Adipocyte (in vitro differentiated cells): ENCODE data around the gene MYO5B.

Experiments
- DNase-seq: peaks from one replicate; pipeline ENCODE4 v3.0.0-alpha.2; 2015; ENCODE audit warnings: low read depth
- H3K27me3 ChIP-seq: replicated peaks from 2 replicates; pipeline ENCODE4 v1.7.0; 2013; ENCODE audit warnings: mild to moderate bottlenecking, low read length, moderate library complexity; ENCODE audit not compliant: control insufficient read depth, insufficient read depth
- H3K36me3 ChIP-seq: 2 replicates; pipeline ENCODE4 v1.7.0; 2013; ENCODE audit warnings: low read length, mild to moderate bottlenecking, moderate library complexity; ENCODE audit not compliant: control insufficient read depth, insufficient read depth, severe bottlenecking
- H3K4me1 ChIP-seq: 2 replicates; pipeline ENCODE4 v1.7.0; 2013; ENCODE audit warnings: mild to moderate bottlenecking, low read length, moderate library complexity; ENCODE audit not compliant: control insufficient read depth, insufficient read depth
- H3K4me3 ChIP-seq: 2 replicates; pipeline ENCODE4 v1.7.0; 2013; ENCODE audit warnings: mild to moderate bottlenecking, low read length, moderate library complexity
- H3K9ac ChIP-seq: 2 replicates; pipeline ENCODE4 v1.7.0; 2013; ENCODE audit warnings: mild to moderate bottlenecking, low read length, moderate library complexity
- H3K9me3 ChIP-seq: 2 replicates; pipeline ENCODE4 v1.7.0; 2013; ENCODE audit warnings: mild to moderate bottlenecking, low read length, moderate library complexity; ENCODE audit not compliant: control insufficient read depth

The MYO5B gene

DNA sequence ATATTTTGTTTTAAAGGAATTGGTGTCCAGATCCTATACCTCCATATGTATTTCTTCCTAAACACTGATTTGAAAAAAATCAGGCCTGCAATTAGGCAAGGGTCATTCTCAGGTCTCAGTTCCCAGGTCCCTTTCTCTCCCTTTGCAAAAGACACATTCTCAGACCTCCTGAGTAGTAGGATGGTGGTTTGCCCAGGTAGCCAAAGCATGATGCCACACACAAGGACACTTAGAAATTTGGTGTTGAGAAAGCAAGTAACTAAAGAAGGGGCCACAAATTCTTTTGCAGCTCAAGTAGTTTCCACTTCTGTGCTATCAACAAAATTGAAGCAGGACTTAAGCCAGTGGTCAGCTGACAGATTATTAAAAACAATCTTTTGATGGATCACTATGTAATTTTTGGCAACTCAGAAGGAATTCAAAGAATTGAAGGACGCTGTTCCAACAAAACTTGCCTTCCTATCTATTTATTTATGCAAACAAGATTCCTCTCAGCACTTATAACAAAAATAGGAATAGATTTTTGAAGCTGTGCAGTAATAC, 6.6 kb upstream of the MYO5B start:
- Histone ChIP-seq H3K27me3 (peaks cover 51% of the 10 kb centered on the region), H3K4me3 (no peak overlapping the region), H3K36me3 (no peaks in the 10 kb centered on the region), H3K9ac (no peak overlapping the region), H3K4me1 (no peaks in the 10 kb centered on the region), H3K9me3 (peaks cover 12% of the 10 kb centered on the region)
- no peak for DNase-seq

DNA sequence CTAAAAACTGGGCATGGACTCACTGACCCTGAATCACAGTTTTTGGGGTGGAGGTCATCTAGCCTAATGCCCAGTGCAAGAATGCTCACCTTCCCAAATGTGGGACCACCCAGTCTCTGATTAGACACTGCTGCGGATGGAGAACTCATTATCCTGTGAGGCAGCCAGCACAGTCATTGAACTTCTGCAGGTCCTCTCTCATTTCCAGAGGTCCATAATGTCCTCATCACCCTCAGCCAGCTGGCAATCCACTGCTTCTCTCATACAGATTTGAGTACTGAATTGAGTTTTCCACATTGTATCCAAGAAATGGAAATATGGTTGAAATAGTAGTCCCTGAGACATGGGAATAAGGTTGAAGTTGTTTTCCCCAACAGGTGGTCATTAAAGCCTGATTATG, 5.0 kb upstream of the MYO5B start:
- Histone ChIP-seq H3K4me3 (no peak overlapping the region), H3K27me3 (peaks cover 59% of the 10 kb centered on the region), H3K36me3 (no peaks in the 10 kb centered on the region), H3K9me3 (peaks cover 12% of the 10 kb centered on the region), H3K4me1 (no peaks in the 10 kb centered on the region), H3K9ac (no peak overlapping the region)
- DNase-seq: no peak

DNA sequence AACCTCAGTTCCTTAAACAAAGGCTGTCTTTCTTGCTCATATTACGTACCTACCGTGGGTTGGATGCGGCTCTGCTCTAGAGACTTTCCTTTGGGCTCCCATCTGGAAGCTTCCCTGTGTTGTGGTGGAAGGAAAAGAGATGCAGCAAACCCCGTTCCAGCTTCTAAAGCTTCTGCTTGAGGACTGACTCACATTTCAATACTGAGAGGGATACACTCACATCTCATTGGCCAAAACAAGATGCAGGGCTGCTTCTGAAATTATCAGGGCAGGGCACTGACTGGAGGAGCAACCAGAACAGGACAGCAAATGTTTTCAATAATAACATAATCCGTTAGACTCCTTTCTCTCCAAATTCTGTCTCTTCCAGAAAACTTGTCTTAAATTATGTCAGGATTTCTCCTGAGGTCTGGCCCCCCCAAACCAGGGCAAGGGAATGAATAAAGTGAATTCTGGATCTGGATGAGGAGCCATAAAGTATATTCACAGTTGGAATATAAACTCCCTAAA, 4.5 kb upstream of the MYO5B start:
- Histone ChIP-seq H3K9ac (no peak overlapping the region), H3K4me3 (no peak overlapping the region), H3K4me1 (no peaks in the 10 kb centered on the region), H3K36me3 (no peaks in the 10 kb centered on the region), H3K9me3 (peaks cover 12% of the 10 kb centered on the region), H3K27me3 (peaks cover 54% of the 10 kb centered on the region)
- DNase-seq: no peak

- no peak for DNase-seq
- no peaks in the 10 kb centered on the region for H3K4me1 ChIP-seq
- H3K36me3 ChIP-seq: no peaks in the 10 kb centered on the region
- H3K27me3 ChIP-seq: peaks cover 59% of the 10 kb centered on the region
- peaks cover 9% of the 10 kb centered on the region for H3K9me3 ChIP-seq
- H3K9ac ChIP-seq: no peak overlapping the region
- no peak overlapping the region for H3K4me3 ChIP-seq
Measured at GRCh38 chr18:50196261-50196660, 1.3 kb upstream of the MYO5B start.

GRCh38 chr18:50195689-50196088, 742 bp upstream of the MYO5B start:
- Histone ChIP-seq H3K9ac (no peak overlapping the region), H3K9me3 (peaks cover 4% of the 10 kb centered on the region), H3K4me1 (no peaks in the 10 kb centered on the region), H3K4me3 (no peak overlapping the region), H3K27me3 (peaks cover 59% of the 10 kb centered on the region), H3K36me3 (no peaks in the 10 kb centered on the region)
- DNase-seq: no peak

DNA sequence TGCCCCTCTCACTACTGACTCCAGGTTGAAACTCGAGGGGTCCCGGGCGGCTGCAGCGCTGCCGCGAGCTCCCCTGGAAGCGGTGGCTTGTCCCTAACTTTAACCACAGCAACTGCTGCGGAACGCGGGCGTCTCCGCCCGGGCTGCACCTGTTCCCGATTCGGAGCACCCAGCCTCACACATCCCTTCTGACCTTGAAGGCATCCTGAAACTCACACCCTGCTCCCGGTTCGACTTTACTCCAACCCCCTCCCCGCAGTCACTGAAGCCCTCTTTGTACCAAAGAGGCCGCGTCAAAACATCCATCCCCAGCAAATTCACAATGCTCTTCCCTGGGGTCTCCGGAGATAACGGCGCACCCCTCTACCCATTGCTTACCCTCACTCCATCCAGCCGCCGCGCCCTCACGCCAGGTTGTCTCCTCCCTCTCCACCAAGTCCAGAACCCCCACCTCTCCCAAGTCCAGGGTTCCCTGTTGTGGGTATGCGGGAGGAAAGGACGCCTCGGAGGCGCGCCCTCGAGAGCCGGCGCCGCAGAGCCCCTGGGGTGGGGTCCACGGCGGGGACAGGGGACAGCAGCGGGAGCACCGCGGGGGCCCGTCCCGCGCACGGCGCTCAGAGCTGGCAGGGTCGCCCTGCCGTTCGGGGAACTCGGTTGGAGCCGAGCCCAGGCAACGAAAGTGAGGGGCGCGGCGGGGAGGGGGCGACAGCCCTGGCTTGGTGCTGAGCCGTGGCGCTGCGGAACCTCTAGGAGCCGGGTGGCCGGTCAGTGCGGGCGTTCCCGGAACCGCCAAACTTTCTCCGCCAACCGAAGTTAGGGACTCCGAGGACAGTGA, 934 bp downstream of the MYO5B start:
- Histone ChIP-seq H3K9ac (no peak overlapping the region), H3K27me3 (peaks cover 60% of the 10 kb centered on the region), H3K9me3 (no peaks in the 10 kb centered on the region), H3K36me3 (no peaks in the 10 kb centered on the region), H3K4me1 (no peaks in the 10 kb centered on the region), H3K4me3 (peak overlapping the region; percentile 62)
- no peak for DNase-seq

DNA sequence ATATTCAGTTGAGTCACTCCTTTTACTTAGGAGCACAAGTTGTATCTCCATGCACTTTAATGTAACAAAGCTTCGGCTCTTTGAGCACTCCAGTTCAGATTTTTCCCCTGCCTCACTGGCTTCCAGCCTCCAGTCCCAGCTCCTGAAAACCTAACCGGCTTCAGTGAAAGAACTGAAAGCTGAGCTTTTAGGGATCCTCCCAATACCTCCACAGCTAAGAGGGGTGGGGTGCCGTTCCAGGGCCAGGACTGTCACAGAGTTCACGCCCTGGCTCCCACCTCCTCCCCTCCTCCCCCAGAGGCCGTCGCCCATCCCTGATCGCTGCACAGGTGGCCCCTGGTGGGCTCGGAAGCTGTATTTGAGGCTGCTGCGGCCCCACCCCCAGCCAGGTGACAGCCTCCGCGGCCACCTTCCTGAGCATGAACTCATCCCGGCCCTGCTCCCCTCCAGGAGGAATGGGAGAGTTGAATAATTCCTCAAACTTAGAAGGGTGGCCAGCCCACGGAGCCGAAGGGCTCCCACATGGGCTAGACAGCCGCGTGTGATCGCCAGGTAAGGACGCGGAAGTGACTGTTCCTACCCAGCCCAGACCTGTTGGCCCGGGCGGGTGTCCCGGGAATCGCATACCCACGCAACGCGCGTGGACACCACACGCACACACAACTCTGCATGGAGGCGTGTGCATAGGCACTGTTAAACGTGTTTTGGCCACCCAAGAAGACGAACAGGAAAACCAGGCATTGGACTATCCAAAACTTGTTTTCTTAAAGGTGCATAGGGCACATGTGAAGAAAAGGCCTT, 1.8 kb downstream of the MYO5B start:
- Histone ChIP-seq H3K36me3 (no peaks in the 10 kb centered on the region), H3K4me3 (no peak overlapping the region), H3K27me3 (peaks cover 64% of the 10 kb centered on the region), H3K9me3 (no peaks in the 10 kb centered on the region), H3K9ac (no peak overlapping the region), H3K4me1 (no peaks in the 10 kb centered on the region)
- DNase-seq: no peak

DNA sequence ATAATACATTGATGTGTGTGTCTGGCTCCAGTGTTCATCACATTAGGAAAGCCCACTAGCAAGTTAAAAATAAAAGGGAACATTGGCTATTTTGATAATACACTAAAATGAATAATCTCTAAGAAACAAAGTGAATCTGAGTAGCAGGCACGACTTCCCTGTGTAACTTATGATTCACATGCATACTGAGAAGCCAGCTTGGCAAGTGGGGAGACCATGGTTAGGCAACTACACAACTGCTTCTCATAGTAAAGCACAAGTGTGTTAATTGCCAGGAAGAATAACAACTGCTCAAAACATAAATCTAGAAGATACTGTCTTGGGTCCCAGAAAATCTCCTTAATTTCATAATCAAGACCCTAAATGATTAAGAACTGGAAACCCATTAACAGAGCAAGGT, 4.0 kb downstream of the MYO5B start:
- DNase-seq: no peak
- H3K9ac ChIP-seq: no peak overlapping the region
- H3K9me3 ChIP-seq: no peaks in the 10 kb centered on the region
- no peaks in the 10 kb centered on the region for H3K4me1 ChIP-seq
- no peaks in the 10 kb centered on the region for H3K36me3 ChIP-seq
- no peak overlapping the region for H3K4me3 ChIP-seq
- H3K27me3 ChIP-seq: peaks cover 58% of the 10 kb centered on the region

DNA sequence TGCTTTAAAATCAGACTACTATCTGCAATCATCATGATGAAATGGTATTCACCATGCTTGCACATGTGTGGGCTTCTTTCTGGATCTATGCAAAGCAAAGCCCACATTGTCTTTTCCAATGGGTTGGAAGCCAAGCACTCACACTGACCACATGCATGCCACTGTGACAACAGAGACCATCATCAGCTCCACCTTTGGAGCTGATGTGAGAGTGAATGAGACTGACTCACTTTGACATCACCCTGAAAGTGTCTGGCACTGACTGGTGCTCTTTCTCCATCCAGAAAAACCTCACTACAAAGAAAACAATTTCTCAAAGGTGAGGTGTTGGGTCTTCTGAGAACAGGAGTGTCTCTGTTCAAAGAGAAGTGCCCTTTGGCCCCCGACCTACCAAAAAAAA, 4.7 kb downstream of the MYO5B start:
- H3K4me3 ChIP-seq: no peak overlapping the region
- H3K36me3 ChIP-seq: no peaks in the 10 kb centered on the region
- H3K9me3 ChIP-seq: no peaks in the 10 kb centered on the region
- DNase-seq: no peak
- no peaks in the 10 kb centered on the region for H3K4me1 ChIP-seq
- no peak overlapping the region for H3K9ac ChIP-seq
- H3K27me3 ChIP-seq: peaks cover 55% of the 10 kb centered on the region

GRCh38 chr18:50189160-50189559, 5.8 kb downstream of the MYO5B start:
- peaks cover 56% of the 10 kb centered on the region for H3K27me3 ChIP-seq
- no peaks in the 10 kb centered on the region for H3K9me3 ChIP-seq
- no peaks in the 10 kb centered on the region for H3K4me1 ChIP-seq
- DNase-seq: no peak
- no peak overlapping the region for H3K9ac ChIP-seq
- no peak overlapping the region for H3K4me3 ChIP-seq
- H3K36me3 ChIP-seq: no peaks in the 10 kb centered on the region

DNA sequence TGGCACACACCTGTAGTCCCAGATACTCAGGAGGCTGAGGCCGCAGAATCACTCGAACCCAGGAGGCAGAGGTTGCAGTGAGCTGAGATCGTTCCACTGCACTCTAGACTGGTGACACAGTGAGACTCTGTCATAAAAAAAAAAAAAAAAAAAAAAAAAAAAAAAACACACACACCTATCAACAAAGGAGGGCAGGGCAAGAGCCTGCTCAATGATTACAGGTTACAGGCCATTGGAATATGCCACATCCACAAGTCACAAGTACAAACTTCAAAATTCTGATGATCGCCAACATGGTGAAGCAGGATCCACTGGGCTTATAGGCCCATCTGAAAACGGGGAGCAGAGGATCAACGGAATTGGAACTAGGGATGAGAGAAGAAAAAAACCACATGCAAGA, 6.3 kb downstream of the MYO5B start:
- Histone ChIP-seq H3K27me3 (peaks cover 54% of the 10 kb centered on the region), H3K9ac (no peak overlapping the region), H3K36me3 (no peaks in the 10 kb centered on the region), H3K9me3 (no peaks in the 10 kb centered on the region), H3K4me3 (no peak overlapping the region), H3K4me1 (no peaks in the 10 kb centered on the region)
- no peak for DNase-seq
